PC-3 (cell line): Measurements from ENCODE around the gene ZNF358. TPM values are rescaled to one million over a fixed set of nuclear protein-coding genes. Genes with fewer than 3 reads are reported as not detected.

Experiments used
- ATAC-seq: fragments of 200-7000 bp; cut with Tn5 transposase; 2 replicates; pipeline ENCODE4 v1.9.1; 2020; ENCODE audit warnings: mild to moderate bottlenecking, moderate library complexity
- BruUV-seq: library from RNA; stranded (reverse); fragments of 400-500 nt; replicated peaks from 2 replicates; lab custom pipeline; 2021; lab: Mats Ljungman, UMichigan
- CTCF ChIA-PET: fragments of 300-600 bp; sonication (Branson Sonifier 250); formaldehyde crosslinking; loops from one replicate; lab custom pipeline; 2022; ENCODE audit warnings: antibody characterized with exemption; lab: Charles Lee
- POLR2A ChIA-PET: fragments of 300-600 bp; sonication (Branson Sonifier 250); formaldehyde crosslinking; loops from one replicate; lab custom pipeline; 2022; ENCODE audit warnings: antibody characterized with exemption; ENCODE audit not compliant: unreplicated experiment; lab: Charles Lee
- DNase-seq: peaks from one replicate; pipeline ENCODE4 v3.0.0-alpha.2; 2015
- H2AFZ ChIP-seq: fragments of 300-600 bp; sonication (generic); 2 replicates; pipeline ENCODE4 v1.6.0; 2016; ENCODE audit warnings: antibody characterized with exemption, low read length
- H3F3A ChIP-seq: fragments of 300-600 bp; sonication (generic); one replicate; pipeline ENCODE4 v1.6.0; 2017; ENCODE audit warnings: antibody characterized with exemption, low read length, control low read depth, mild to moderate bottlenecking; ENCODE audit not compliant: unreplicated experiment
- H3K27ac ChIP-seq: fragments of 300-600 bp; sonication (generic); 2 replicates; pipeline ENCODE4 v1.5.1; 2016; ENCODE audit warnings: mild to moderate bottlenecking, low read length
- H3K27me3 ChIP-seq: fragments of 300-600 bp; sonication (generic); 2 replicates; pipeline ENCODE4 v1.6.1; 2016; ENCODE audit warnings: low read length, mixed read lengths
- H3K36me3 ChIP-seq: fragments of 300-600 bp; sonication (generic); 2 replicates; pipeline ENCODE4 v1.6.1; 2016; ENCODE audit warnings: low read depth, mixed run types, low read length, mixed read lengths
- H3K4me1 ChIP-seq: fragments of 300-600 bp; sonication (generic); 2 replicates; pipeline ENCODE4 v1.5.1; 2016; ENCODE audit warnings: low read length; ENCODE audit not compliant: insufficient read depth
- H3K4me2 ChIP-seq: fragments of 300-600 bp; sonication (generic); 2 replicates; pipeline ENCODE4 v1.6.0; 2016; ENCODE audit warnings: low read length
- H3K4me3 ChIP-seq: fragments of 300-600 bp; sonication (generic); 2 replicates; pipeline ENCODE4 v1.5.1; 2016; ENCODE audit warnings: mild to moderate bottlenecking, low read length, mixed read lengths
- H3K79me2 ChIP-seq: fragments of 300-600 bp; sonication (generic); 2 replicates; pipeline ENCODE4 v1.6.1; 2017; ENCODE audit warnings: low read length, mixed read lengths
- H3K9ac ChIP-seq: fragments of 300-600 bp; sonication (generic); 2 replicates; pipeline ENCODE4 v1.6.0; 2016; ENCODE audit warnings: mild to moderate bottlenecking, low read length
- H3K9me2 ChIP-seq: fragments of 300-600 bp; sonication (generic); replicated peaks from 2 replicates; pipeline ENCODE4 v1.6.1; 2016; ENCODE audit warnings: mixed run types, low read length, mixed read lengths
- H3K9me3 ChIP-seq: fragments of 300-600 bp; sonication (generic); 2 replicates; pipeline ENCODE4 v1.6.1; 2016; ENCODE audit warnings: low read length, mixed read lengths
- H4K20me1 ChIP-seq: fragments of 300-600 bp; sonication (generic); 2 replicates; pipeline ENCODE4 v1.6.1; 2016; ENCODE audit warnings: low read length, mixed read lengths
- CTCF ChIP-seq: fragments of 300-600 bp; sonication (generic); conservative IDR thresholded peaks from 2 replicates; pipeline ENCODE4 v1.5.1; 2017; ENCODE audit warnings: antibody characterized with exemption, low read depth, mild to moderate bottlenecking, low read length
- EZH2 ChIP-seq: fragments of 300-600 bp; sonication (generic); IDR thresholded peaks from one replicate; pipeline ENCODE4 v1.6.1; 2017; ENCODE audit warnings: antibody characterized with exemption, mild to moderate bottlenecking, low read length; ENCODE audit not compliant: unreplicated experiment
- EZH2phosphoT487 ChIP-seq: fragments of 300-600 bp; sonication (generic); IDR thresholded peaks from 2 replicates; pipeline ENCODE4 v1.6.1; 2018; ENCODE audit warnings: mild to moderate bottlenecking, antibody characterized with exemption, low read length, borderline replicate concordance
- intact Hi-C: fragments of 100-400 bp; cut with micrococcal nuclease; formaldehyde crosslinking; loops from 2 replicates; pipeline ENCODE4 v1.9.0; 2023
- total RNA-seq: library from RNA; depleted of rRNA; stranded (reverse); fragments of >200 nt; gene quantifications from 2 replicates; pipeline ENCODE4 v1.2.3, GENCODE V29; 2014

Gene ZNF358
- total RNA-seq, 1 experiment from 2014 or later, result 41.6 TPM

GRCh38 chr19:7527516-7528191 lies 11.8 kb downstream of the ZNF358 start:
- Histone ChIP-seq H3K27ac (no peak overlapping the region), H3K4me1 (peaks cover 8% of the 10 kb centered on the region), H3K4me2 (no peak overlapping the region), H3K4me3 (no peak overlapping the region), H3K79me2 (peaks cover 13% of the 10 kb centered on the region; the same call in 1 of the 2 replicates), H3K9me3 (no peaks in the 10 kb centered on the region), H2AFZ (no peak overlapping the region), H3K27me3 (no peaks in the 10 kb centered on the region), H4K20me1 (no peaks in the 10 kb centered on the region), H3K9ac (no peak overlapping the region), H3K36me3 (no peaks in the 10 kb centered on the region; the same call in 1 of the 2 replicates), H3F3A (no peaks in the 10 kb centered on the region), H3K9me2 (no peaks in the 10 kb centered on the region)
- POLR2A ChIA-PET, result no interaction called here
- no peak for ATAC-seq
- BruUV-seq, result no TSS peak
- no peak for TF ChIP-seq EZH2phosphoT487
- TF ChIP-seq CTCF, result no peak
- TF ChIP-seq EZH2, result no peak
- no peak for DNase-seq
- CTCF ChIA-PET, result no interaction called here
- intact Hi-C loops, result no loop called here

GRCh38 chr19:7528192-7528519 lies 12.3 kb downstream of the ZNF358 start:
- Histone ChIP-seq H3K27ac (no peak overlapping the region), H3K9me2 (no peaks in the 10 kb centered on the region), H2AFZ (no peak overlapping the region), H3K4me2 (no peak overlapping the region), H3F3A (no peaks in the 10 kb centered on the region), H3K79me2 (peaks cover 9% of the 10 kb centered on the region; the same call in 1 of the 2 replicates), H4K20me1 (no peaks in the 10 kb centered on the region), H3K27me3 (no peaks in the 10 kb centered on the region), H3K36me3 (no peaks in the 10 kb centered on the region; the same call in 1 of the 2 replicates), H3K4me1 (peaks cover 6% of the 10 kb centered on the region), H3K9me3 (no peaks in the 10 kb centered on the region), H3K4me3 (no peak overlapping the region), H3K9ac (no peak overlapping the region)
- DNase-seq (no peak), ATAC-seq (no peak)
- ChIA-PET CTCF (no interaction called here), POLR2A (no interaction called here)
- BruUV-seq, result no TSS peak
- TF ChIP-seq EZH2, result no peak
- TF ChIP-seq EZH2phosphoT487, result no peak
- no peak for TF ChIP-seq CTCF
- intact Hi-C loops, result no loop called here

GRCh38 chr19:7528522-7529245 lies 12.8 kb downstream of the ZNF358 start:
- H3K4me1 ChIP-seq, result peaks cover 4% of the 10 kb centered on the region
- no peak for DNase-seq
- no peak overlapping the region for H2AFZ ChIP-seq
- no peak for ATAC-seq
- TF ChIP-seq EZH2 (no peak), EZH2phosphoT487 (no peak), CTCF (no peak)
- H3K4me3 ChIP-seq, result no peak overlapping the region
- peaks cover 3% of the 10 kb centered on the region; the same call in 1 of the 2 replicates for H3K79me2 ChIP-seq
- intact Hi-C loops, result no loop called here
- H3K4me2 ChIP-seq, result no peak overlapping the region
- ChIA-PET CTCF (no interaction called here), POLR2A (no interaction called here)
- H3F3A ChIP-seq, result no peaks in the 10 kb centered on the region
- BruUV-seq, result no TSS peak
- H4K20me1 ChIP-seq, result no peaks in the 10 kb centered on the region
- H3K9ac ChIP-seq, result no peak overlapping the region
- no peaks in the 10 kb centered on the region; the same call in 1 of the 2 replicates for H3K36me3 ChIP-seq
- no peaks in the 10 kb centered on the region for H3K9me2 ChIP-seq
- no peaks in the 10 kb centered on the region for H3K9me3 ChIP-seq
- no peak overlapping the region for H3K27ac ChIP-seq
- H3K27me3 ChIP-seq, result no peaks in the 10 kb centered on the region
